GM13976 (cell line): ENCODE results near the gene RHOA.

Experiments used
- DNase-seq: peaks from one replicate; pipeline ENCODE4 v3.0.0; 2012; ENCODE audit warnings: low spot score
- CTCF ChIP-seq: IDR thresholded peaks from 2 replicates; pipeline ENCODE4 v1.5.1; 2012; ENCODE audit warnings: borderline replicate concordance, mild to moderate bottlenecking; ENCODE audit not compliant: insufficient read depth; ENCODE audit errors: extremely low read depth, missing control alignments, control extremely low read depth
- in situ Hi-C: fragments of 300-500 bp; cut with MboI; formaldehyde crosslinking; loops from one replicate; pipeline ENCODE4 v1.12.0; 2022; ENCODE audit warnings: low sequenced_read_pairs, mixed read lengths, inconsistent platforms; ENCODE audit not compliant: unreplicated experiment

RHOA gene

DNA sequence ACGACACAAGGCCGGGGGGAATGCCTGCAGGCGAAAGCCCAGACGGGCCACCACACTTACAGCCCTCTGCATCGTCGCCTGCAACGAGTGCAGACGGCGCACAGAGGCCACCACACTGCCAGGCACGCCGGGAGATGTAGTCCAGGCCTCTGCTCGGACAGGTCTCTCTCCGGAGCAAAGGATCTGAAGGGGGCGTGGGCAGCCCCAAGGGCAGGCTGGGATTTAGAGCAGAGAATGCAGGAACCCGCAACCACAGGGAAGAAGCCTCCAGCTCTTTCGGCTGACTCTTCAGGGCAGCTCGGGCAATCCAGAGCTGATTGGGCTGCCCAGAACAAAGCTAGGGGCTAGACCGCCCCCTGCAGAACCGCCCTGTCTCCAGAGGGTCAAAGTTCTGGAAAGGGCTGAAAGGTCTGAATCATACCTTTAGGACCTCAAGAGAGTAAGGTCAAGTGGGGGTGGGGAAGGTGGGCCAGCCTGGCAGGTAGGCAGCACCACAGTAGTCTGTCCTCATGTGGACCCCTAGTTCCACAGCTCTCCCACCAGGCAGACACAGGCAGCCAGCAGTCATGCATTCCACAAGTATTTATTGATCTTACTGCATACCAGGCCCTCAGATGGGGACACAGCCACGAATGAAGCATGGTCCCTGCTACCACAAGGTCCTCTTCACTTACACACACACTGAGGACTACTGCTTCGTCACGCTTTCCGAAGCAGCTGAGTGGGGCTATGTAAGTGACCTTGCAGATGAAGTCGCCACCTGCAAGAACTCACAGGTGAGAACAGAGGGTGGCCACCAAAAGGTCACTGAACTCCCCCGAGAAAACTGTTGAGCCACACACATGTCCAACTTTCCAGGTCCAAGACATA lies 10.8 kb upstream of the RHOA start, which contains the start of gene AMT:
AMT (minus strand) TSS at position 95 of the 870 bp plus-strand sequence; CDS start at position 72, 23 bp downstream.
- in situ Hi-C loops: no loop called here
- DNase-seq: no peak
- TF ChIP-seq CTCF: no peak

DNA sequence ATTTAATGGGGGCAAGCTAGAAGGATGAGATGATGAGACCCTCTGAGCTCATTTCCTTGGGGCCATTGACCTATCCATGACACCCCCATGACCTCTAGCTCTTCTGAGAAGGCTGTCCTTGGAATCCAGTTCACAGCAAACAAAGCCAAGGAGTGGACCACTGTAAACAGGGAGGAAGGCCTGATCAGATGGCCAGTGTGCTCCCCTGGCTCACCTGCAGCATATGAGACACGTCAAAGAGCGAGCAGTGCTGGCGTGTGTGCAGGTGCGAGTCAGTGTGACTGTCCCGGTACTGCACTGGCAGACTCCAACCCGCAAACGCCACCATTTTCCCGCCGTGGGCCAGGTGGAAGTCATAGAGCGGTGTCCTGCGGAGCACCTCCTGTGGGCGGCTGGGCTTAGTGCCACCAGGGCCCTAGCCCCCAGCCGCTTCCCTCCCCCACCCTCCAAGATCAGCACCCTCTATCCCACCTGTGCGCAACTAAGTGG lies 10.2 kb upstream of the RHOA start:
- no peak for TF ChIP-seq CTCF
- no peak for DNase-seq
- in situ Hi-C loops: no loop called here

DNA sequence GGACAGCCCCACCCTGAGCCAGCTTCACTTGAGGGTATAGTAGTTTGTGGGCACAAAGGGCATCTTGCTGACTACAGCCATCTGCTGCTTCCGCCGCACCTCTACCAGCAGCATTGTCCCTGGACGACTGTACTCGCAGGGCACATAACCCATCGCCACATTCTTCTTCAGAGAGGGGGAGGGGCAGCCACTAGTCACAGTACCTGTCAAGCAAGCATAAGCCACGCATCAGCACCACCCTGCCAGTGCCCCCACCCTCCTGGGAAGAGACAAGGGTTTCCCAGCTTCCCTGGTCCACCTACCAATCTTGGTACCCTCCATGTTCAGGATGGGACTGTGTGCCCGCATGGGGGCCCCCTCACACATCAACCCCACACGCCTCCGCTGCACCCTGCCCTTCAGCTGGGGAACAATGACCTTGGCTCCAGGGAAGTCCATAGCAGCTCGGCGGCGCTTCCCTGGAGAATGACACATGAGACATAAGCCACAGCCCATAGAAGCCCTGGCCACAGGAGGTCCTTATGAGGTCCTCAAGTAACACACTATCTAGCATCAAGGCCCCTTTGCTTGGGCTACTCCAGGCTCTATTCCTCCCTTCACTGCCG lies 5.8 kb upstream of the RHOA start:
- in situ Hi-C loops: no loop called here
- no peak for TF ChIP-seq CTCF
- no peak for DNase-seq

- no peak for DNase-seq
- no peak for TF ChIP-seq CTCF
- in situ Hi-C loops: no loop called here
Measured at GRCh38 chr3:49416867-49417266, 5.1 kb upstream of the RHOA start.

- no peak for TF ChIP-seq CTCF
- DNase-seq: peak; percentile 60
- in situ Hi-C loops: no loop called here
Measured at GRCh38 chr3:49415931-49416601, 4.3 kb upstream of the RHOA start.

DNA sequence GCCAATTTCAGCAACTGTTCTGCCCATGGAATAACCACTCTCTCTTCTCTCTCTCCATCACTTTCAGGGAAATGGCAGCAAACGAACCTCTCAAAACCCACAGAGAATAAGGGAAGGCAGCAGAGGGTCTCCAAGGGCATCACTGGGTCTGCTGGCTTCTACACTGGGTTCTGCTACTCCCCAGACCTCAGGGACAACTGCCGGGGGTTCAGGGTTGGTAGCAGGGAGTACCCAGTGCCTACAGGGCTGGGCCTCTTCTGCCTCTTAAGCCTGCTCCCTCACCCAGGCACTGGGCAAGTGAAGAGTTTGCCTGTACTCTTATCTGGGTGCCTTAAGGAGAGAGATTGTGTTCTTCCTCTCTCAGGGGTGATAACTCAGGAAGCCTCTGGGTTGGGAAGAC lies 3.0 kb upstream of the RHOA start:
- in situ Hi-C loops: no loop called here
- TF ChIP-seq CTCF: no peak
- no peak for DNase-seq
